Prostate gland (tissue), 2 donors: ENCODE measurements around the gene SPTA1. TPM values are rescaled to one million over a fixed set of nuclear protein-coding genes. Genes with fewer than 3 reads are reported as not detected.

Experiments
- DNase-seq: peaks from one replicate; pipeline ENCODE4 v3.0.0-alpha.2; 2019; ENCODE audit warnings: low spot score
- H3K27ac ChIP-seq, 2 donors: fragments of 200-600 bp; sonication (generic); 2 replicates each; pipeline ENCODE4 v1.5.1; 2017 to 2019
- H3K27me3 ChIP-seq: fragments of 200-600 bp; sonication (generic); replicated peaks from 2 replicates; pipeline ENCODE4 v1.5.1; 2019; ENCODE audit not compliant: insufficient read depth
- H3K36me3 ChIP-seq, 2 donors: fragments of 200-600 bp; sonication (generic); 1 replicate in 1 of 2; 2 replicates in 1 of 2; pipeline versions ENCODE4 v1.5.1 to v1.8.1; 2017 to 2019
- H3K4me1 ChIP-seq: fragments of 200-600 bp; sonication (generic); replicated peaks from 2 replicates; pipeline ENCODE4 v1.5.1; 2019
- H3K4me3 ChIP-seq, 2 donors: fragments of 200-600 bp; sonication (generic); 2 replicates each; pipeline ENCODE4 v1.5.1; 2017 to 2019
- H3K9me3 ChIP-seq: fragments of 200-600 bp; sonication (generic); 2 replicates; pipeline ENCODE4 v1.5.1; 2017
- CTCF ChIP-seq, 4 experiments: fragments of 200-600 bp in 2 of 4; fragments of 450-650 bp in 2 of 4; sonication (generic) in 2 of 4; IDR thresholded peaks; 1 replicate in 3 of 4; 2 replicates in 1 of 4; pipeline ENCODE4 v1.5.1; 2016 to 2019; ENCODE audit warnings: antibody characterized with exemption in 4 of 4, mild to moderate bottlenecking in 2 of 4, moderate library complexity in 2 of 4
- POLR2A ChIP-seq: fragments of 450-650 bp; IDR thresholded peaks from one replicate; pipeline ENCODE4 v1.6.1; 2016; ENCODE audit warnings: antibody characterized with exemption, mild to moderate bottlenecking
- POLR2AphosphoS5 ChIP-seq: sonication (generic); formaldehyde crosslinking; IDR thresholded peaks from one replicate; pipeline ENCODE4 v1.6.1; 2017; ENCODE audit warnings: antibody characterized with exemption
- WGBS: methylation state at CpG from one replicate; pipeline ENCODE4 v1.1.5; 2018; 5-methylcytosine and 5-hydroxymethylcytosine counted together
- intact Hi-C: fragments of 100-400 bp; cut with DNase I; formaldehyde crosslinking; loops from one replicate; pipeline ENCODE4 v1.14.2; 2022
- total RNA-seq, 2 donors: library from RNA; depleted of rRNA; stranded (reverse); fragments of >200 nt; gene quantifications; one replicate each; pipeline ENCODE4 v1.1.0, GENCODE V29; 2016

The SPTA1 gene
- total RNA-seq, 2 donors from 2014 or later: 0.28 TPM; not detected in 1

DNA sequence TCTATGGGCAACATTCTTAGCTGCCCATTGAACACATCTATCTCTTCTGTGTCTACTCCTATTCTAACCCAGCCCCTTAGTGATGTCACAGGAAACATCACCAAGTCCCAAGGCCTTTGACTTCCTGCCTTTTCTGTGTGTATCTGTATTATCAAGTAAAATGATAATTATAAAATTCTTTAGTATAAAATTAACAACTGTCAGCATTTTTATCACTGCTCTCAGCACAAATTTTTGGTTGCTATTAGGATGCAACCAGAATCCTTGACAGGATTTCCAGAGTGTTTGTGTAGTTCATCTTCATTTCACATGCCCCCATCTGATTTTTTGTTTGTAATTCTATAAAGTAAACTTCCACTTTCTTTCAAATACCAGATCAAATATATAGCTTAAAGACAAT is 47.6 kb downstream of the SPTA1 start:
- Histone ChIP-seq H3K4me1 (no peaks in the 10 kb centered on the region), H3K4me3 (no peak overlapping the region), H3K27me3 (no peaks in the 10 kb centered on the region), H3K9me3 (no peaks in the 10 kb centered on the region), H3K27ac (no peak overlapping the region), H3K36me3 (no peaks in the 10 kb centered on the region)
- no peak for TF ChIP-seq POLR2AphosphoS5
- TF ChIP-seq CTCF (IDR thresholded peaks at IDR 0.05): no peak
- TF ChIP-seq POLR2A: no peak
- intact Hi-C loops: no loop called here
- no peak for DNase-seq

GRCh38 chr1:158638146-158638545 is 48.4 kb downstream of the SPTA1 start:
- DNase-seq: no peak
- Histone ChIP-seq H3K4me1 (no peaks in the 10 kb centered on the region), H3K36me3 (no peaks in the 10 kb centered on the region), H3K27me3 (no peaks in the 10 kb centered on the region), H3K4me3 (no peak overlapping the region), H3K27ac (no peak overlapping the region), H3K9me3 (no peaks in the 10 kb centered on the region)
- 79% methylated on average over 4 of the region's 4 CpGs for WGBS
- intact Hi-C loops: no loop called here
- TF ChIP-seq CTCF (IDR thresholded peaks at IDR 0.05) (no peak), POLR2AphosphoS5 (no peak), POLR2A (no peak)

GRCh38 chr1:158613764-158614163 is 72.8 kb downstream of the SPTA1 start:
- 86% methylated on average over 3 of the region's 3 CpGs for whole genome bisulfite sequencing
- TF ChIP-seq CTCF (IDR thresholded peaks at IDR 0.05) (no peak), POLR2A (no peak), POLR2AphosphoS5 (no peak)
- no peaks in the 10 kb centered on the region for H3K27me3 ChIP-seq
- H3K27ac ChIP-seq: no peak overlapping the region
- H3K36me3 ChIP-seq: no peaks in the 10 kb centered on the region
- H3K9me3 ChIP-seq: no peaks in the 10 kb centered on the region
- no peak overlapping the region for H3K4me3 ChIP-seq
- intact Hi-C loops: no loop called here
- DNase-seq: no peak
- H3K4me1 ChIP-seq: no peaks in the 10 kb centered on the region

DNA sequence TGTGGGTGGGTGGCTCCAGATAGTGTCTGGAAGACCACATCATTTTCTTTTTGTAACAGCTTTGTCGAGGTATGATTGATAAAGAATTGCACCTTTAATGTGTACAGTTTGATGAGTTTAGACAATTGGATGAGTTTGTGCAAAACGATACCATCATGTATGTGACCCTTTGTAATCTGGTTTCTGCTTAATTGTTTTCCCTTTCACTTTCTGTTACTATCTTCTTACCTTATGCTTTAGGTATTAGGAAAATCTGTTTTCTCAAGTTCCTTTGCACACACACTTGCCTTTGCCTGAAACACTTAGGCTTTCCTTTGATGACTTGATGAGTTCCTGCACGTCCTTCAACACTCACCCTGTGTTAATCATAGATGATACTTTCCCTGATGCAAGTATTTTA is 74.6 kb downstream of the SPTA1 start:
- H3K27me3 ChIP-seq: no peaks in the 10 kb centered on the region
- 55% methylated on average over 3 of the region's 3 CpGs for WGBS
- intact Hi-C loops: no loop called here
- H3K9me3 ChIP-seq: no peaks in the 10 kb centered on the region
- no peak for DNase-seq
- H3K4me3 ChIP-seq: no peak overlapping the region
- H3K36me3 ChIP-seq: no peaks in the 10 kb centered on the region
- H3K4me1 ChIP-seq: no peaks in the 10 kb centered on the region
- no peak overlapping the region for H3K27ac ChIP-seq
- no peak for TF ChIP-seq CTCF (IDR thresholded peaks at IDR 0.05)
- no peak for TF ChIP-seq POLR2AphosphoS5
- no peak for TF ChIP-seq POLR2A

DNA sequence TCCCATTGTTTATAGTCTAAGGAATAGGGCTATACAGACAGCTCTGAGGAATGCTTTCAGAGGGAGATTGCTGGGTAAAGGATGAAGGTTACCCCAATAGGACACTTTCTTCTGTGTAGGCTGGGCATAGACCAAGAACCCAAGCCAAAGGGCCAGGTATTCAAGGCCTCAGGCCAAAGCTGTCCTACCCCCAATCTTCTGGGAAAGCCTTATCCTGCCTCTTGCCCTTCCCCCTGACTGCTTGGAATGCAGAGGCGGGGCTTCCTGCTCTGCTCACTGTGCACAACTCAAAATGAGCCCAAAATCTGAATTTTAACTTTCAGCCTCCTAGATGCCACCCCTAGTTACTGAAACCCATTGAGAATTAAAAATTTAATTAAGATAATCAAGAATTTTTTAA is 79.2 kb downstream of the SPTA1 start:
- DNase-seq: no peak
- Histone ChIP-seq H3K9me3 (no peaks in the 10 kb centered on the region), H3K27me3 (no peaks in the 10 kb centered on the region), H3K4me1 (no peaks in the 10 kb centered on the region), H3K27ac (no peak overlapping the region), H3K4me3 (no peak overlapping the region), H3K36me3 (no peaks in the 10 kb centered on the region)
- no peak for TF ChIP-seq POLR2AphosphoS5
- TF ChIP-seq CTCF (IDR thresholded peaks at IDR 0.05): no peak
- TF ChIP-seq POLR2A: no peak
- intact Hi-C loops: no loop called here
- WGBS: 82% methylated on average over 1 of the region's 1 CpG
